Stimulated activated CD4-positive, alpha-beta T cell treated with anti-CD3 and anti-CD28 coated beads, Interleukin-4, amount 100 ng/mL, for 4 hours (primary cell): Measurements from ENCODE around the gene PIP5K1B.

Experiments used
- DNase-seq, 2 experiments: peaks; one replicate each; pipeline ENCODE4 v3.0.0-alpha.2; 2020

Gene PIP5K1B

GRCh38 chr9:68927165-68927564, 222.1 kb downstream of the PIP5K1B start:
- DNase-seq = no peak

DNA sequence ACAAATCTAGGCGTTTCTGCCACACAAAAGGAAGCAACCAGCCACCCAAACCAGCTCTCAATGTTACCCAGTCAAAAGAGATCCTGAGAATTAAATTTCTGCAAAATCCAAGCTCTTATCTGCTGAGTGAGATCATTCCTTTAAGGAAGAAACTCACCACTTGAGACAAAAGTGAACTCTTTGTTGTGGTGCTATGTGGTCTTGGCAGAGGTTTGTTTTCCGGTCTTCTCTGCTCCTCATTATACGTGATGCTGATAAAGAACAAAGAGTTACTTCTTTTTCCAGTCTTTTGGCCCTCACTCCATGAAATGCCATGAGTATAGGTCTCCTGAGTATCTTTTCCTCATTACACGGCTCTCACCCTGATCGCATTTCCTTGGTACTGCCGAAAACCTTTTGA, 226.8 kb downstream of the PIP5K1B start:
- DNase-seq = no peak

DNA sequence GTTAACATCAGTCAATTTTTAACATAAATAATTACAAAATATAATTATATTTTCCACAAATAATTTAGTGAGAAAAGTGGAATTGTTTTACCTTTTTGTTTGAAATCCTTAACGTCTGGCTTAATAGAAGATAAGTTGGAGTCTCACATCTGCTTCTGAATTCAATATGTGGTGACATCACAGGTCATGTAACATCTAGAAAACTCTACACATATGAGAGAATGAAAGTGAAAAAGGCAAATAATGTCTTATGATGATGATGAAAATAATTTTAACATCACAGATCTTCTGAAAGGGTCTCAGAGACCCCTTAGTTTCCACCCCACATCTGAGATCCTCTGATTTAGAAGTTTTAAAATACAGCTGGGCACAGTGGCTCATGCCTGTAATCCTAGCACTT, 227.4 kb downstream of the PIP5K1B start:
- no peak for DNase-seq

- no peak for DNase-seq
Measured at GRCh38 chr9:68933434-68934328, 228.6 kb downstream of the PIP5K1B start.

DNA sequence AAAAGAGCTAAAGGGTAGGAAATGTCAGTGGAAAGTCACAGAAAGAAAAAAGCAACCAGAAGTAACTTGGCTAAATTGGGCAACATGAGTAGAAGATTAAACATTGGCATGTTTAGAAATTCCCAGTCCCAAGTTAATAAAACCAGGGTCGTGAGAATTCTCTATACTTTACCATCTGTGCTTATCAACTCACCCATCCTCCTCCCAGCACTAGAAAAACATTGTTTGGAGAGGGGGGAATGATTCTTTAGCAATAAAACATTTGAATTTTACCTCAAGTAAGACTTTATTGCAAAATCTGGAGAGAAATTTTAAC, 229.2 kb downstream of the PIP5K1B start:
- no peak for DNase-seq

DNA sequence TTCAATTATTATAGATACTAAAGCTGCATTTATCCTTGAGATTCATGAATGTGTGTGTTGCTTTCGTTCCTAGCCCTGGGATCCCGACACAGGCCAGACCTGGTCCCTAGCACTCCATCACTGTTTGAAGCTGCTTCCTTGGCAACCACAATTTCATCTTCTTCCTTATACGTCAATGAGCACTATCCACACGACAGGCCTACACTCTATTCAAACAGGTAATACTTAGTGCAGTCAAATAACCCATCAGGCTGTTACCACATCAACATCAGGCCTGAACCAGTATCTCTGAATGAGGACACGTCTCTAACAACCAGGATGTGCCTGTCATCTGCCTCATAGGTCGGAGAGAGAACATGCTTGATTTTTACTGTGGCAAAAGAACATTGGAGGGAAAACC, 235.5 kb downstream of the PIP5K1B start:
- no peak for DNase-seq

DNA sequence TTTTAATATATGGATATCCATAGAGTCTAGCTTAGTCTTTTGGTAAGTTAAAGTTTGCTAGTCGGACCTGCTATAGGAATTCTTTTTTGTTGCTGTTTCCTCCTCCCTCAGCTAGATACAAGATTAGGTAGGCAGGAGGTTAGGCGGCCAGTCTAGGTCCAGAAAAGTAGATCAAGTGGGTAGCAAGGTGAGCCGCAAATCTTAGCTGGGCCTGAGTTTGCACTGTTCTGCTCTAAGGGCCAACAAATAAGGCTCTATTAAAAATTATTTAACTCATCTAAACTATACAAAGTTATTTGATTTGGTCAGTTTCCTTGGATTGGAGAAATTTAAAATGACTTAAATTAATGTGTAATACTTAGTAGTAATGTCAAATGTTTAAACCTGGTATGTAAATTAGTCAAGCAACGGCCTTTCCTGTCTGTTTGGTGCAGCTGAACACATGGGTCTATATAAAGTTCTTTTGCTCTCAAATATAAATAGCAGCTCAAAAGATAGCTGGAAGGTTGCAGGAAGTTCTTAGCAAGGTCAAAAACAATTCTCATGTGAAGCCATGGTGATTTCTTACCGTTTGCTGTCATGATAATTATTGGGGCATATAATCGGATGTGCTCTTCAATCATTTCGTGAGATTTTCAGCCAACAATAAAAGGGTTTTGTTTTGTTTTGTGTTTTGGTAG, 236.9 kb downstream of the PIP5K1B start:
- DNase-seq = no peak

- DNase-seq = no peak
Measured at GRCh38 chr9:68942790-68943189, 237.8 kb downstream of the PIP5K1B start.

DNA sequence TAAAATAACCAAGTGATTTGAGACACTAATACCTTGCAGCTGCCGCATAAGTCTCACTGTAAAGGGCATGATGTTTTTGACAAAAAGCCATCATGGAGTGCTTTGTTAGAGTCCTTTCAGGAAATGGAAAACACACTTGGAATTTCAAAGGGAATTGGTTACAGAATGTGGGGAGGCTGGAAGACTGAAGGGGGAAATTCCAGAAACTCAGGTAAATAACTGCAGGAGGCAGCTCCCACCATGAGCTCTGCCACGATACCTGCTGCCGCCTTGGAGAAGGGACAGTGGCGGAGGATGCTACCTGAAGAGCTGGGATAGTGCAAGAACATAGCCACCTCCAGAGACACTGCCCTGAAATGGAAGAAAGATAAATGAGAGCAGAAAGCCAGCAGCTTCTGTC, 242.0 kb downstream of the PIP5K1B start:
- DNase-seq = no peak

DNA sequence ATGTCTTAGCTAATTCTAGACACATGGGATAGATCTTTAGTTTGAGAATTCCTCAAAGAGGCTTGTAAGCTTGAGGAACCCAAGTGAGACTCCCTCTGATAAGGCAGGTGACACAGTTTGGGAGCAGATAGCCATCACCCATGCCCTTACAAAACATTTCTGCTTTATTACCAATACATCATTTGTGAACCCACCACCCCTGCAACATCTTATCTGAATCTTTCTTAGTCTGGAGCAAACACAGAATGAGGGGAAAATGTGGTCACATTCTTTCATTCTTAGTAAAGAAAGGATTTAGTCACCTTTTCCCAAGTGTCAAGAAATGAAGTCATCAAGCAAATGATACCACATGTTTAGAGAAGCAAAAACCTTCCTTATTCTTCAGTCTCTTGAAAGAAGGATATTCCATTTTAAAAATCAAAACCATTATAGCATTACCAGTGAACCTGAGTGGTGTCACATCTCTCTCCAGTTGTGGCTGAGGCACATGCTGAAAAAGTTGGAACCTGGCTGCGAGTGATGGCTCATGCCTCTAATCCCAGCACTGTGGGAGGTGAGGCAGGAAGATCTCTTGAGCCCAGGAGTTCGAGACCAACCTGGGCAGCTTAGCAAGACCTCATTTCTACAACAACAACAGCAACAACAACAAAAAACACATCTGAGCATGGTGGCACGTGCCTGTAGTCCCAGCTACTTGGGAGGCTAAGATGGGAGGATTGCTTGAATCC, 243.0 kb downstream of the PIP5K1B start:
- DNase-seq = no peak

DNA sequence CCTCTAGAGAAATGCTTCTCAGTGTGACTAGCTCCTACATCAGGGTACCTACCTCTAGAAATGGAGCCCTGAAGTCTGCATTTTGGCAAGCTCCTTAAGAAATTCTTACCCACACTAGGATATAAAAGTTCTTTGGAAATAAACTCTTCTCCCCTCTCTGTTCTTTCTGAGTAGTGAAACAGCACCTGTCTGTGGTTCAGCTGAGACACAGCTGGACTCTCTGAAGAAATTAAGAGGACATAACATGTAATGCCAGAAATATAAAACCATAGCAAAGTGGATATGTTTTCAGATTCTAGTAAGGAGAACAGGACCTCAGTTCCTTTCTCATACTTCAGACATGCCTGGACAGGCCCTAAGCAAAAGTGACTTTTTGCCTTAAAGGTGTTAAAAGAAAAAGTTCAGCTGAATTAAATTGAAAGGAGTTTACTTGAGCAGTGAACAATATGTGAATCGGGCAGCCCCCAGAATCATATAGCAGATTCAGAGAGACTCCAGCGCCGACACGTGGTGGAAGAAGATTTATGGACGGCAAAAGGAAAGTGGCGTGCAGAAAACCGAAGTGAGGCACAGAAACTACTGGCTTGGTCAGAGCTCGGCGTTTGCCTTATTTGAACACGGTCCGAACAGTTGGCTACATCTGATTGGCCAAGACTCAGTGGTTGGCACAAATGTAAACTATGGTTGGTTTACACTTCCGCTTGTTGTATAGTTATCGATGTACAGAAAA, 244.4 kb downstream of the PIP5K1B start:
- DNase-seq = peak in 1 of 2 experiments; percentile 12

DNA sequence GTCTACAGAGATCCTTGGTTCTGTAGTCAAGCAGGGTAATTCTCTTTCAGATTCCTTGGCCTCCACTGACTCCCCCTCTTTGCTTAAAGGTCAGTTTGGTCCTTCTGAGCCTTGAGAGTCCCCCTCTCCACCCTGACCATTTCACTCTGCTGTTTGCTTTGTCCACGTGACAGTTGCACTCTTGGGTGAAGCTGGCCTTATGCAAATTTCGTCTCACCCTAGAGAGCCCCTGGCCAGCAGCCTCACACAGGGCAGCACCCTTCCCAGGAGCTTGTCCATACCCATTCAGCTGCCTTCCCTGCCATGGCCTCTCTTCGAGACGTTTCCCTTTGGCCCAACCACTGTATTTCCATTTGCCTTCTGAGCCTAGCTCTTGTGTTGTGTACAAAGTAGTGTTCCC, 245.1 kb downstream of the PIP5K1B start:
- no peak for DNase-seq

DNA sequence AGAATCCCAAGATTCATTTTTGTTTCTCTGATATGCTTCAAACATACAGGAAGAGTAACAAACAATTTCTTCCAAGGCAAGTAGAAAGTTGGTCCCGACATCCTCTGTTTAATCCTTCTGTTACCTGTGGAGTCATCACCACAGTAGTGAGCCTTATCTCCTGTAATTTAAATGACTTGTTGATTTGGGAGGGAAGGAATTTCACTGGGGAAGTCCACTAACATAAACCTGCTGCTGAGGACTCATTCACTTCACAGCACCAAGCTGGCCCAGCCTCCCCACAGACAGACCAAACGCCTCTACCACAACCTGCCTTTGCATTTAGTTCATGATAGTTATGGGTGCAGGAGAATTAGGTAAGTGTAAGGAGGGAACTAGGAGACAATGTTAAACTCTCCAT, 245.6 kb downstream of the PIP5K1B start:
- DNase-seq = no peak

DNA sequence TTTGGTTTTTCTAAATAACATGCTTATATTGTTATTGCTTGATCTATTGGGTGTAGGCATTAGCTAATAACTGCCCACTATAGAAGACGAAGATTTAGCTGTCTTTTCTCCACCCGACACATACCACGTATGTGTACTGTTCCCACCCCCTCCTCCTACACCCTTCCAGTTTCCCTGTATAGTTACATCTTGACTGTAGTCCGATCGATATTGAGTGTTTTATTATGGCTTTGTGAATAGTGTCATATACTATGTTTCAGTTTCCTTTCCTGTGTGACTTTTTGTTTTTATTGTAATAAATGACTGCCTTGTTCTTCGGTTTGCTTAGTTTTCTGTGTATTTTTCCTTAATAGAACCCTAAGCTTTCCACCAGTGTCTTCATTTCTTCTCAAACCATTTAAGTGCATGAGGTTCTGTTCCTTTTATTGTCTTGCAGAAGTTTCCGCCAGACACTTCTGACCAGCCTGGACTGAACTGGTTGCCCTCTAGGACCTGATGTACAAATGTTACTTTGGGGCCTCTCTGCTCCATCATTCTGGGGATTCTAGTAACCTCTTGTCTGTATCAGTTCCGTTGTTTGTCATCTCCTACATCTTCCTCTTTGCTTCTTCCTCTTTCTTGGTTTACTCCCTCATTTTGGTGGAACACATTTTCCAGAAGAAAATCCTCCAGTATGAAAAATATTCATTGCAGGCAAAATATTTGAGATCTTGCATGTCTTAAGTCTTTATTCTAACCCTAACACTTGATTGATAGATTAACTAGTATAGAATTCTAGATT, 247.0 kb downstream of the PIP5K1B start:
- no peak for DNase-seq

DNA sequence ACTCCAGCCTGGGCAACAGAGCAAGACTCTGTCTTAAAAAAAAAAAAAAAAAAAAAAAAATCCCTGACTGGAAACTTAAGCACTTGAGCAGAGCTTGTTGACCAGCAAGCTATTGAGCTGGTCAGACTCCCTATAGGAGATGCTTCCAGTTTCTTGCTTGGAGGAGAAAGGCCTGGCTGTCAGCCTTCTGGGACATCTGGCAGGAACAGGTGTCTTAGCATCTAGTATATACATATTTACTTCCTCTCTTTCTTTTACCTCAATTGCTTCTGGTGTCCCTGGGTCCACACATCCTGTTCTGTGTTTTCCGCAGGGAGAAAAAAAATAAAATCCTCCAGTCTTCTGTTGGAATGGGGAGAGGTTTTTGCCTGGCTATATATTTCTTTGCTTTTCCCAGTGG, 248.7 kb downstream of the PIP5K1B start:
- DNase-seq = no peak

DNA sequence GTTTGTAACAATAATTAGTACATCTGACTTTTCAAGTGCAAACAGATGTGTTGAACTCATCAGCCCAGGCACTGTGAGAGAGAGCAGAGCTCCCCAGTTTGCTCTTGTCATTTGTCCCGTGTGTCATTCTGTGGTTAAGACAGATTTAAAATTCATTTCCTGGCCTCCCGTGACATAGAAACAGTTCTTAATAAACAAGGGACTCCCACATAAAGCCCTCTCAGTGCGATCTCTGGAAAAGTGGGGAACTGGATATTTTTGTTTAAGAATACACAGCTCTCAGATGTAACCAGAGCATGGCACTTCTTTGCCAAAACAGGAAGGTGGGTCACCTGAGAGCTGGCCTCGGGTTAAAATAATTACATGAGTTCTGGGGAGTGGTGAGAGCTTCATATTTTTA, 250.3 kb downstream of the PIP5K1B start:
- DNase-seq = no peak

GRCh38 chr9:68957479-68957878, 252.4 kb downstream of the PIP5K1B start:
- DNase-seq = no peak

DNA sequence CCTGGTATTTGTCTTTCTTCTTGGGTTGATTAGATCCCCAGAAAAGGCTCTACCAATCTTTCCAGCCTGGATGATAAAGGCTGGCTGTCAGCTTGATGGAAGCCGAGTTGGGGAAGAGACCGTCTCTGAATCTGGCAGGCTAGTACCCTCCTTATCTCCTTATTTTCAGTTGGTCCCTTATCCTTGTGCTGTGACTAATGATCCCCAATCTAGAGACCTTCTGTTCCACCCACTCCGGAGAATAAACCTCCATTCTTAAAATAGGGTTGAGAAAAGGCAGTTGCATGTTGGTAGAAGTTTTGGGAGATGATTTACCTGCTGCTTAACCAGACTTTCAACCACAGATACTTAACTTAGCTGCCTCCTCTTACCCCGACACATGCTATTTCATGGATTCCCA, 256.5 kb downstream of the PIP5K1B start:
- DNase-seq = no peak

DNA sequence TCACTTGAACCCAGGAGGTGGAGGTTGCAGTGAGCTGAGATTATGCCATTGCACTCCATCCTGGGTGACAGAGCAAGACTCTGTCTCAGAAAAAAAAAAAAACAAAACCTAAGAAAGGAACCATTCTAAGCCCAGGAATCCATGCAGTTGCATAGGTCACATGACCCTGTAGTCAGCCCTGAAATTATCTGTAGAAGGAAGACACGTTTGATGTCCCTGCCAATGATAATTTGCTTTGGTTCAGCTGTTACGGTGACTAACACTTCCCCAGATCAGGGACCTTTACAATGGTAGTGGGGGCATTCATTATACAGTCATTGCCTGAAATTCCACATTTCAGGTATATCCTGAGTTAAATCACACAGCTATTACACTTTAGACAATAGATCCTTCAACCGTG, 258.4 kb downstream of the PIP5K1B start:
- no peak for DNase-seq

- no peak for DNase-seq
Measured at GRCh38 chr9:68964102-68964541, 259.1 kb downstream of the PIP5K1B start.

DNA sequence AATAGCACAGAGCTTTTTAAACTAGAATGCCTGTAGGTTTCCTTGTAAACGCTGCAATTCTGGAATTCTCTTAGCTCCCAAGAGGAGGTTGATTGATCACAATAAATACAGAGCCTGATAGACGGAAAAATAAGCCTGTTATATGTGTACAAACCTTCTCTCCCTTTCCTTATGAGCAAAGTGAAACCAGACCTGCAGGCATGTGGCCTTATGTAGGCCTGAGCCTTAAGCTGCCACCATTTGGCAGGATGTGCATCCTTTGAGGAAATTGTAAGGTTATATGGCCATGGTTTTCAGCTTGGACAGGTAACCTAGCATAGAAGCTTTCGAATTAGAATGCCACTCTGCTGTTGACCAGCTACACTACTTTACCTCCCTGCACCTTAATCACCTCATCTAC, 259.7 kb downstream of the PIP5K1B start:
- DNase-seq = no peak

DNA sequence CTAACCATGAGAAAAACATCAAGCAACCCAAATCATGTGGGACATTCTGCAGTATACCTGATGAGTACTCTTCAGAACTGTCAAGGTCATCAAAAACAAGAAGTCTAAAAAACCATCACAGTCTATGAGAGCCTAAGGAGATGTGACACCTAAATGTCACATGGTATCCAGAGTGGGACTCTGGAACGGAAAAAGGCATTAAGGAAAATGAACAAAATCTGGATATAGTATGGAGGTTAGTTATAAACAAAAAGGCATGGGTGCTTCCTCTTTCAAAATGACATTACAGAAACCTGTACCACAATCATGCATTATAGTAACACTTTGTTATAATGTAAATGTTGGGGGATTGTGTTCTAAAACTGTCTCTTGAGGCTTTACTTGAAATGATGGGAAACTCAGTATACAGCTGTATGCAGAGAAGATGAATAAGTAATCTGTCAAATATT, 261.5 kb downstream of the PIP5K1B start:
- DNase-seq = no peak
